K562 (cell line): ENCODE measurements around the gene VPS33A. TPM values are rescaled to one million over a fixed set of nuclear protein-coding genes. Genes with fewer than 3 reads are reported as not detected.

ENCODE experiments used
- ATAC-seq: fragments of 200-7000 bp; cut with Tn5 transposase; 3 replicates; pipeline ENCODE4 v1.9.1; 2020; ENCODE audit warnings: moderate library complexity
- BruUV-seq: library from RNA; stranded (reverse); fragments of 400-500 nt; replicated peaks from 2 replicates; lab custom pipeline; 2021; lab: Mats Ljungman, UMichigan
- CTCF ChIA-PET: fragments of 300-600 bp; formaldehyde crosslinking; extraction: SDS; loops from one replicate; lab custom pipeline; 2021; ENCODE audit warnings: low intra/inter-chr PET ratio; lab: Yijun Ruan, JAX
- POLR2A ChIA-PET: fragments of 300-600, 350-650 bp; sonication (Branson Sonifier 250); formaldehyde crosslinking; extraction: SDS; loops from one replicate; lab custom pipeline; 2021; ENCODE audit warnings: antibody characterized with exemption, inconsistent platforms; lab: Yijun Ruan, JAX
- DNase-seq, 4 experiments: peaks; one replicate each; pipeline versions ENCODE4 v3.0.0 to v3.0.0-alpha.2; 2011 to 2018; ENCODE audit warnings: low spot score in 3 of 4, mixed read lengths in 3 of 4; ENCODE audit errors: extremely low read depth in 1 of 4
- FAIRE-seq: peaks from 2 replicates; lab custom pipeline; 2011; peaks lifted over from hg19 to GRCh38; lab: Jason Lieb, UNC
- H2AFZ ChIP-seq: 2 replicates; pipeline ENCODE4 v1.6.0; 2011; ENCODE audit warnings: low read depth, low read length, control low read depth, inconsistent platforms
- H3K27ac ChIP-seq: fragments of 200-600 bp; 3 replicates; pipeline ENCODE4 v1.8.0; 2011; ENCODE audit warnings: low read depth, mild to moderate bottlenecking, control low read depth, inconsistent platforms, low read length, moderate library complexity, mixed read lengths; ENCODE audit errors: extremely low read depth
- H3K27me3 ChIP-seq, 2 experiments: fragments of 300-600 bp in 1 of 2; 2 replicates in 1 of 2; 3 replicates in 1 of 2; pipeline versions ENCODE4 v1.6.0 to v1.8.0; 2011; ENCODE audit warnings: inconsistent platforms in 2 of 2, low read length in 2 of 2, mild to moderate bottlenecking in 1 of 2, mixed read lengths in 1 of 2, moderate library complexity in 1 of 2; ENCODE audit not compliant: control insufficient read depth in 2 of 2, insufficient read depth in 2 of 2
- H3K36me3 ChIP-seq: fragments of 300-600 bp; 3 replicates; pipeline ENCODE4 v1.8.0; 2011; ENCODE audit warnings: mild to moderate bottlenecking, low read length, inconsistent platforms; ENCODE audit not compliant: control insufficient read depth, insufficient read depth
- H3K4me1 ChIP-seq, 2 experiments: fragments of 200-600 bp in 1 of 2; replicated peaks in 1 of 2; 2 replicates in 1 of 2; 3 replicates in 1 of 2; pipeline versions ENCODE4 v1.5.1 to v1.8.0; 2011; ENCODE audit warnings: inconsistent platforms in 2 of 2, low read length in 2 of 2, mild to moderate bottlenecking in 1 of 2, mixed read lengths in 1 of 2, moderate library complexity in 1 of 2; ENCODE audit not compliant: control insufficient read depth in 2 of 2, insufficient read depth in 2 of 2
- H3K4me2 ChIP-seq: 2 replicates; pipeline ENCODE4 v1.6.1; 2011; ENCODE audit warnings: low read length, control low read depth, inconsistent platforms, mixed read lengths; ENCODE audit not compliant: insufficient read depth
- H3K4me3 ChIP-seq: fragments of 200-600 bp; sonication (generic), shearing (Covaris generic); 2 replicates; pipeline ENCODE4 v1.5.1; 2016; ENCODE audit warnings: control low read depth, inconsistent platforms
- H3K79me2 ChIP-seq: fragments of 200-600 bp; 3 replicates; pipeline ENCODE4 v1.8.0; 2011; ENCODE audit warnings: low read length, inconsistent platforms; ENCODE audit not compliant: control insufficient read depth, insufficient read depth
- H3K9ac ChIP-seq, 2 experiments: 2 replicates each; pipeline versions ENCODE4 v1.6.0 to v1.6.1; 2011; ENCODE audit warnings: low read depth in 2 of 2, low read length in 2 of 2, control low read depth in 1 of 2, inconsistent platforms in 1 of 2, mild to moderate bottlenecking in 1 of 2, mixed read lengths in 1 of 2; ENCODE audit not compliant: insufficient read depth in 1 of 2
- H3K9me1 ChIP-seq: one replicate; pipeline ENCODE4 v1.6.0; 2011; ENCODE audit warnings: inconsistent platforms, mild to moderate bottlenecking, low read length, moderate library complexity; ENCODE audit not compliant: control insufficient read depth, insufficient read depth
- H3K9me3 ChIP-seq: replicated peaks from 2 replicates; pipeline ENCODE4 v1.5.1; 2011; ENCODE audit warnings: low read depth, low read length, inconsistent platforms; ENCODE audit not compliant: control insufficient read depth, insufficient read depth
- H4K20me1 ChIP-seq: replicated peaks from 2 replicates; pipeline ENCODE4 v1.6.1; 2011; ENCODE audit warnings: low read length, inconsistent platforms, mixed read lengths; ENCODE audit not compliant: control insufficient read depth, insufficient read depth
- CHAMP1 ChIP-seq: fragments of 450-650 bp; IDR thresholded peaks from 2 replicates; pipeline ENCODE4 v1.6.1; 2016; ENCODE audit warnings: mild to moderate bottlenecking
- EP400 ChIP-seq: fragments of 450-650 bp; IDR thresholded peaks from 2 replicates; pipeline ENCODE4 v1.6.1; 2017; ENCODE audit warnings: antibody characterized with exemption, mild to moderate bottlenecking, moderate library complexity
- NRF1 ChIP-seq, 2 experiments: fragments of 450-650 bp; IDR thresholded peaks in 1 of 2; conservative IDR thresholded peaks in 1 of 2; 2 replicates each; pipeline ENCODE4 v1.6.1; 2014; ENCODE audit warnings: mild to moderate bottlenecking in 2 of 2
- POLR2A ChIP-seq: fragments of 450-650 bp; conservative IDR thresholded peaks from 2 replicates; pipeline ENCODE4 v1.6.1; 2016
- RBFOX2 ChIP-seq: fragments of 200-400 bp; formaldehyde crosslinking; IDR thresholded peaks from 2 replicates; pipeline ENCODE4 v1.6.1; 2017; ENCODE audit warnings: low read depth, mild to moderate bottlenecking, low read length, moderate library complexity
- WGBS: fragments of 100-300 bp; shearing (Covaris generic); methylation state at CpG from one replicate; pipeline ENCODE4 v1.1.6; 2016; ENCODE audit warnings: low coverage, mixed read lengths; ENCODE audit not compliant: insufficient coverage; ENCODE audit errors: missing lambda C conversion rate; 5-methylcytosine and 5-hydroxymethylcytosine counted together
- in situ Hi-C: fragments of 300-500 bp; cut with MboI; formaldehyde crosslinking; loops from 4 replicates; pipeline ENCODE4 v1.15.0; 2018; ENCODE audit warnings: inconsistent platforms, mixed read lengths
- intact Hi-C: fragments of 100-400 bp; cut with micrococcal nuclease; formaldehyde crosslinking; loops from 2 replicates; pipeline ENCODE4 v1.14.2; 2022
- polyA plus RNA-seq, 8 experiments: library from polyadenylated mRNA; depleted of rRNA in 4 of 8; stranded (reverse) in 5 of 8; unstranded in 3 of 8; fragments of >200 nt; fragmentation: Nextera tagmentation in 2 of 8; fragmentation: Illumina TruSeq in 1 of 8; extraction: Ambion mirVana in 2 of 8; extraction: Trizol in 1 of 8; gene quantifications; 2 replicates each; pipeline versions ENCODE4 v1.2.1 to v1.2.3, GENCODE V29; 2011 to 2014; ENCODE audit warnings: inconsistent platforms in 1 of 8, missing spikeins in 1 of 8
- total RNA-seq, 7 experiments: library from RNA; depleted of rRNA in 6 of 7; stranded (reverse); fragments of >200 nt in 6 of 7; fragmentation: Illumina TruSeq in 2 of 7; extraction: Trizol in 2 of 7; gene quantifications; 2 replicates each; pipeline versions ENCODE4 v1.2.1 to v1.2.3, GENCODE V29; 2011 to 2021; ENCODE audit warnings: low replicate concordance in 1 of 7

The VPS33A gene
- total and polyA plus RNA-seq, 9 of the 15 experiments (the other 6 are each of a cell fraction or from before 2014, with no cell fraction given): 10.6 to 34.3 (median 25.3) TPM

DNA sequence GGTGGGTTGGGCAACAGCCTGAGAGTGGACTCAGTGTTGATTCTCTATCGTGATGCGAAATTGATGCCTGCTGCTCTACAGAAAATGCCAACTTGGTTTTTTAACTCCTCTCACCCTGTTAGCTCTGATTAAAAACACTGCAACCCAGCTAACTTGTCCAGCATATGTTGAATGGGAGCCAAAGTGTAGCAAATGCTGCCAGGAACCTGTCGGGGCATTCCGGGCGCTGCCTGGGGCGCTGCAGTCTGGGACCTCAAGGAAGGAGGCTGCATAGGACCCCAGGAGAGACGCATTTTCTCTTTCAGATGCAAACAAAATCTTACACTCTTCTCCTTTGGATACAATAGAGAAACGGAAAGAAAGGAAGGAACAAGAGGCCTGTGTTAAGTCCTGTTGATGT lies 58.9 kb downstream of the VPS33A start (continued):
- no peak for TF ChIP-seq CHAMP1

DNA sequence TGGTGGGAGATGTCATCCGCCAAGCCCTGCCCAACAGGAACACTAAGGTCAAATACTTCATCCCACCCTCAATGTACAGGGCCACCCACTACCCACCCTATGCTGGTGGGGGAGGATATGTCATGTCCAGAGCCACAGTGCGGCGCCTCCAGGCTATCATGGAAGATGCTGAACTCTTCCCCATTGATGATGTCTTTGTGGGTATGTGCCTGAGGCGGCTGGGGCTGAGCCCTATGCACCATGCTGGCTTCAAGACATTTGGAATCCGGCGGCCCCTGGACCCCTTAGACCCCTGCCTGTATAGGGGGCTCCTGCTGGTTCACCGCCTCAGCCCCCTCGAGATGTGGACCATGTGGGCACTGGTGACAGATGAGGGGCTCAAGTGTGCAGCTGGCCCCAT lies 59.3 kb downstream of the VPS33A start:
- FAIRE-seq (peak; percentile 6), ATAC-seq (no peak), DNase-seq (no peak)
- no peak overlapping the region for H2AFZ ChIP-seq
- no peaks in the 10 kb centered on the region for H3K27me3 ChIP-seq
- no peak overlapping the region for H3K4me2 ChIP-seq
- peaks cover 44% of the 10 kb centered on the region for H3K36me3 ChIP-seq
- TF ChIP-seq POLR2A: 0 out of 2 replicates have a peak, but pooled peaks have one; percentile 36
- no peak for TF ChIP-seq EP400
- TF ChIP-seq RBFOX2: peak; percentile 20; the same call in 1 of the 2 replicates
- no peak for TF ChIP-seq NRF1 (conservative IDR thresholded peaks at IDR 0.05 in 1 of 2, IDR thresholded peaks at IDR 0.05 in 1 of 2)
- no peaks in the 10 kb centered on the region; the same call in 1 of the 2 replicates for H4K20me1 ChIP-seq
- intact Hi-C loops (no loop called here), in situ Hi-C loops (no loop called here)
- no peak overlapping the region for H3K4me3 ChIP-seq
- WGBS: 81% methylated on average over 7 of the region's 8 CpGs
- CTCF ChIA-PET: no interaction called here
- no peaks in the 10 kb centered on the region for H3K9me1 ChIP-seq
- POLR2A ChIA-PET: interaction anchor here (1.1 to 11.2 kb wide), 2 partner anchors 9 to 15 kb away, joined by 3 to 149 read pairs; partner anchors contain the start of gene DIABLO
- H3K27ac ChIP-seq: no peak overlapping the region
- H3K79me2 ChIP-seq: no peaks in the 10 kb centered on the region
- peak overlapping the region in 1 of 2 experiments; percentile 71; a peak in 1 of 4 replicates for H3K9ac ChIP-seq
- no TSS peak for BruUV-seq
- peaks cover 7 to 41% of the 10 kb centered on the region in 2 experiments; a peak in 3 of 5 replicates for H3K4me1 ChIP-seq
- H3K9me3 ChIP-seq: no peaks in the 10 kb centered on the region
